SK-N-SH (cell line): Measurements from ENCODE around the gene PHF20.

Source experiments
- CHD2 ChIP-seq: fragments of 150-350 bp; IDR thresholded peaks from 2 replicates; pipeline ENCODE4 v1.6.1; 2018; ENCODE audit warnings: low read length; ENCODE audit not compliant: partially characterized antibody
- ELF1 ChIP-seq: IDR thresholded peaks from 2 replicates; pipeline ENCODE4 v1.4.0; 2012
- EP300 ChIP-seq, 2 experiments: IDR thresholded peaks; 2 replicates each; pipeline versions ENCODE4 v1.4.0 to v1.6.1; 2012; ENCODE audit warnings: borderline replicate concordance in 1 of 2, low read depth in 1 of 2, low read length in 1 of 2
- EZH2phosphoT487 ChIP-seq: fragments of 200-600 bp; sonication (generic); IDR thresholded peaks from 2 replicates; pipeline ENCODE4 v1.6.1; 2017; ENCODE audit warnings: low read depth, mixed run types, mild to moderate bottlenecking, antibody characterized with exemption, moderate library complexity, borderline replicate concordance
- FOXJ3 ChIP-seq: sonication (generic); formaldehyde crosslinking; IDR thresholded peaks from 2 replicates; pipeline ENCODE4 v1.5.1; 2020; ENCODE audit warnings: mild to moderate bottlenecking, missing genetic modification reagents
- GABPA ChIP-seq: IDR thresholded peaks from 2 replicates; pipeline ENCODE4 v1.4.0; 2012; ENCODE audit warnings: low read depth, mild to moderate bottlenecking
- RFX5 ChIP-seq: IDR thresholded peaks from 2 replicates; pipeline ENCODE4 v1.6.1; 2012; ENCODE audit warnings: mild to moderate bottlenecking, improper control_type of control experiment, low read length
- TAF1 ChIP-seq: IDR thresholded peaks from 2 replicates; pipeline ENCODE4 v1.6.1; 2012; ENCODE audit warnings: low read depth, mild to moderate bottlenecking, low read length, moderate library complexity, borderline replicate concordance
- TEAD4 ChIP-seq: IDR thresholded peaks from 2 replicates; pipeline ENCODE4 v1.4.0; 2012; ENCODE audit warnings: mild to moderate bottlenecking, borderline replicate concordance; ENCODE audit not compliant: insufficient read depth
- TF ChIP-seq, protein P1 (sequence below): fragments of 200-600 bp; sonication (generic); IDR thresholded peaks from 2 replicates; pipeline ENCODE4 v1.6.1; 2017; ENCODE audit warnings: antibody characterized with exemption, mild to moderate bottlenecking, moderate library complexity
- TF ChIP-seq, protein P2 (sequence below): IDR thresholded peaks from 2 replicates; pipeline ENCODE4 v1.4.0; 2012; ENCODE audit warnings: low read depth, borderline replicate concordance
- TF ChIP-seq, protein P3 (sequence below): fragments of 150-350 bp; IDR thresholded peaks from 2 replicates; pipeline ENCODE4 v1.6.1; 2017; ENCODE audit warnings: antibody characterized with exemption, low read length, low read depth, borderline replicate concordance

DNA sequence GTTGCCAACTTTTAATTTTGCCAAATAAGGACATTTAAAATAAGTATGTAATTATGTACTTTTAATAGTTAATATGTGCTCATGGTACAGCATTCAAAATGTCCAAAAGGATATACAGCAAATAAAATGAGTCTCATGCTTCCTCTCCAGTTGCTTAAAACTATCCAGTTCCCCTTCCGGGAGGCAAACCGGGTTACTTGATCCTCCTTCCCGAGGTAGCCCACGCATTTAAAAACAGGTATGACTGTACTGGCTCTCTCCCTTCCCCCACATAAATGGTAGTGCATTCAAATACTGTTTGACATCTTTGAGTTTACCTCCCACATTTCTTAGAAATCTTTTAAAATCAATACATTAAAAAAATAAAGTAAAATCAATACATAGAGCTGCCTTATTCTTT lies 66.4 kb downstream of the PHF20 start:
- TF ChIP-seq, protein P1, sequence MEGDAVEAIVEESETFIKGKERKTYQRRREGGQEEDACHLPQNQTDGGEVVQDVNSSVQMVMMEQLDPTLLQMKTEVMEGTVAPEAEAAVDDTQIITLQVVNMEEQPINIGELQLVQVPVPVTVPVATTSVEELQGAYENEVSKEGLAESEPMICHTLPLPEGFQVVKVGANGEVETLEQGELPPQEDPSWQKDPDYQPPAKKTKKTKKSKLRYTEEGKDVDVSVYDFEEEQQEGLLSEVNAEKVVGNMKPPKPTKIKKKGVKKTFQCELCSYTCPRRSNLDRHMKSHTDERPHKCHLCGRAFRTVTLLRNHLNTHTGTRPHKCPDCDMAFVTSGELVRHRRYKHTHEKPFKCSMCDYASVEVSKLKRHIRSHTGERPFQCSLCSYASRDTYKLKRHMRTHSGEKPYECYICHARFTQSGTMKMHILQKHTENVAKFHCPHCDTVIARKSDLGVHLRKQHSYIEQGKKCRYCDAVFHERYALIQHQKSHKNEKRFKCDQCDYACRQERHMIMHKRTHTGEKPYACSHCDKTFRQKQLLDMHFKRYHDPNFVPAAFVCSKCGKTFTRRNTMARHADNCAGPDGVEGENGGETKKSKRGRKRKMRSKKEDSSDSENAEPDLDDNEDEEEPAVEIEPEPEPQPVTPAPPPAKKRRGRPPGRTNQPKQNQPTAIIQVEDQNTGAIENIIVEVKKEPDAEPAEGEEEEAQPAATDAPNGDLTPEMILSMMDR: no peak
- no peak for TF ChIP-seq GABPA
- TF ChIP-seq, protein P2, sequence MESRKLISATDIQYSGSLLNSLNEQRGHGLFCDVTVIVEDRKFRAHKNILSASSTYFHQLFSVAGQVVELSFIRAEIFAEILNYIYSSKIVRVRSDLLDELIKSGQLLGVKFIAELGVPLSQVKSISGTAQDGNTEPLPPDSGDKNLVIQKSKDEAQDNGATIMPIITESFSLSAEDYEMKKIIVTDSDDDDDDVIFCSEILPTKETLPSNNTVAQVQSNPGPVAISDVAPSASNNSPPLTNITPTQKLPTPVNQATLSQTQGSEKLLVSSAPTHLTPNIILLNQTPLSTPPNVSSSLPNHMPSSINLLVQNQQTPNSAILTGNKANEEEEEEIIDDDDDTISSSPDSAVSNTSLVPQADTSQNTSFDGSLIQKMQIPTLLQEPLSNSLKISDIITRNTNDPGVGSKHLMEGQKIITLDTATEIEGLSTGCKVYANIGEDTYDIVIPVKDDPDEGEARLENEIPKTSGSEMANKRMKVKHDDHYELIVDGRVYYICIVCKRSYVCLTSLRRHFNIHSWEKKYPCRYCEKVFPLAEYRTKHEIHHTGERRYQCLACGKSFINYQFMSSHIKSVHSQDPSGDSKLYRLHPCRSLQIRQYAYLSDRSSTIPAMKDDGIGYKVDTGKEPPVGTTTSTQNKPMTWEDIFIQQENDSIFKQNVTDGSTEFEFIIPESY: no peak
- no peak for TF ChIP-seq EP300 (IDR thresholded peaks at IDR 0.05; ENCODE audit: borderline replicate concordance in 1 of 2, low read depth in 1 of 2, low read length in 1 of 2)
- no peak for TF ChIP-seq FOXJ3
- TF ChIP-seq EZH2phosphoT487: no peak
- no peak for TF ChIP-seq CHD2
- no peak for TF ChIP-seq TAF1
- TF ChIP-seq ELF1: no peak
- TF ChIP-seq RFX5: no peak
- no peak for TF ChIP-seq TEAD4
- TF ChIP-seq, protein P3, sequence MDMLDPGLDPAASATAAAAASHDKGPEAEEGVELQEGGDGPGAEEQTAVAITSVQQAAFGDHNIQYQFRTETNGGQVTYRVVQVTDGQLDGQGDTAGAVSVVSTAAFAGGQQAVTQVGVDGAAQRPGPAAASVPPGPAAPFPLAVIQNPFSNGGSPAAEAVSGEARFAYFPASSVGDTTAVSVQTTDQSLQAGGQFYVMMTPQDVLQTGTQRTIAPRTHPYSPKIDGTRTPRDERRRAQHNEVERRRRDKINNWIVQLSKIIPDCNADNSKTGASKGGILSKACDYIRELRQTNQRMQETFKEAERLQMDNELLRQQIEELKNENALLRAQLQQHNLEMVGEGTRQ: no peak
